HepG2 (cell line): ENCODE results near the gene PA2G4. TPM values are rescaled to one million over a fixed set of nuclear protein-coding genes. Genes with fewer than 3 reads are reported as not detected.
A peak's percentile ranks its signal among the peaks of the same experiment; 100 is the strongest.

Source experiments
- ARID2 ChIP-seq: sonication (generic); formaldehyde crosslinking; IDR thresholded peaks from 2 replicates; pipeline ENCODE4 v1.8.1; 2022; ENCODE audit warnings: mild to moderate bottlenecking, missing genetic modification reagents, borderline replicate concordance
- FOXC1 ChIP-seq: sonication (generic); formaldehyde crosslinking; IDR thresholded peaks from 2 replicates; pipeline ENCODE4 v1.8.0; 2022; ENCODE audit warnings: mild to moderate bottlenecking, missing genetic modification reagents, borderline replicate concordance
- GABPB1 ChIP-seq: IDR thresholded peaks from 2 replicates; pipeline ENCODE4 v1.6.1; 2016; ENCODE audit warnings: mild to moderate bottlenecking, missing genetic modification reagents, moderate library complexity, missing compliant biosample characterization
- HIVEP1 ChIP-seq: sonication (generic); formaldehyde crosslinking; IDR thresholded peaks from 2 replicates; pipeline ENCODE4 v1.4.0; 2020; ENCODE audit warnings: mild to moderate bottlenecking, missing genetic modification reagents
- HNRNPUL1 ChIP-seq: fragments of 200-400 bp; formaldehyde crosslinking; IDR thresholded peaks from 2 replicates; pipeline ENCODE4 v1.6.1; 2017; ENCODE audit warnings: low read depth, mild to moderate bottlenecking, low read length, moderate library complexity
- NONO ChIP-seq, 2 experiments: fragments of 450-650 bp in 1 of 2; sonication (generic) in 1 of 2; formaldehyde crosslinking in 1 of 2; IDR thresholded peaks in 1 of 2; conservative IDR thresholded peaks in 1 of 2; 2 replicates each; pipeline versions ENCODE4 v1.6.1 to v1.8.0; 2017 to 2022; ENCODE audit warnings: mild to moderate bottlenecking in 1 of 2, missing genetic modification reagents in 1 of 2, moderate library complexity in 1 of 2
- NR2F2 ChIP-seq: IDR thresholded peaks from 2 replicates; pipeline ENCODE4 v1.6.1; 2012; ENCODE audit warnings: low read depth, inconsistent platforms, borderline replicate concordance
- PHF5A ChIP-seq: IDR thresholded peaks from one replicate; pipeline ENCODE4 v1.6.1; 2018; ENCODE audit warnings: low read depth, missing genetic modification reagents; ENCODE audit not compliant: unreplicated experiment
- PTBP1 ChIP-seq: fragments of 200-400 bp; formaldehyde crosslinking; IDR thresholded peaks from 2 replicates; pipeline ENCODE4 v1.6.1; 2018; ENCODE audit warnings: low read length, low read depth; ENCODE audit not compliant: poor library complexity, severe bottlenecking
- REPIN1 ChIP-seq: sonication (generic); formaldehyde crosslinking; IDR thresholded peaks from 2 replicates; pipeline ENCODE4 v1.8.0; 2022; ENCODE audit warnings: missing genetic modification reagents, low read depth, mild to moderate bottlenecking, borderline replicate concordance
- SIX4 ChIP-seq: sonication (generic); formaldehyde crosslinking; IDR thresholded peaks from 2 replicates; pipeline ENCODE4 v1.4.0; 2020; ENCODE audit warnings: missing genetic modification reagents
- SOX6 ChIP-seq, 2 experiments: fragments of 450-650 bp in 1 of 2; sonication (generic) in 1 of 2; formaldehyde crosslinking in 1 of 2; IDR thresholded peaks; 2 replicates each; pipeline versions ENCODE4 v1.4.0 to v1.6.1; 2017 to 2020; ENCODE audit warnings: antibody characterized with exemption in 1 of 2, mild to moderate bottlenecking in 1 of 2, missing genetic modification reagents in 1 of 2
- TAF15 ChIP-seq: fragments of 200-400 bp; formaldehyde crosslinking; IDR thresholded peaks from one replicate; pipeline ENCODE4 v1.6.1; 2018; ENCODE audit warnings: mild to moderate bottlenecking, low read depth, low read length; ENCODE audit not compliant: poor library complexity, severe bottlenecking
- ZBTB8A ChIP-seq: sonication (generic); formaldehyde crosslinking; IDR thresholded peaks from 2 replicates; pipeline ENCODE4 v1.4.0; 2020; ENCODE audit warnings: mild to moderate bottlenecking, low read depth, missing genetic modification reagents, borderline replicate concordance
- ZFP36L2 ChIP-seq: sonication (generic); formaldehyde crosslinking; IDR thresholded peaks from 2 replicates; pipeline ENCODE4 v1.4.0; 2020; ENCODE audit warnings: missing genetic modification reagents
- ZNF253 ChIP-seq: sonication (generic); formaldehyde crosslinking; IDR thresholded peaks from 2 replicates; pipeline ENCODE4 v1.8.0; 2022; ENCODE audit warnings: mild to moderate bottlenecking, missing genetic modification reagents, borderline replicate concordance
- polyA plus RNA-seq, 8 experiments: library from polyadenylated mRNA; depleted of rRNA in 3 of 8; stranded (reverse) in 7 of 8; unstranded in 1 of 8; fragments of >200 nt; fragmentation: Illumina TruSeq in 4 of 8; extraction: Trizol in 4 of 8; gene quantifications; 2 replicates each; pipeline versions ENCODE4 v1.2.1 to v1.2.3, GENCODE V29; 2011 to 2016; ENCODE audit warnings: low read depth in 4 of 8, missing spikeins in 1 of 8, mixed read lengths in 1 of 8; ENCODE audit not compliant: insufficient read depth in 1 of 8
- total RNA-seq, 5 experiments: library from RNA; depleted of rRNA; stranded (reverse); fragments of >200 nt; fragmentation: Illumina TruSeq; extraction: Trizol; gene quantifications; 2 replicates each; pipeline ENCODE4 v1.2.3, GENCODE V29; 2016; ENCODE audit warnings: low read depth in 1 of 5
- TF ChIP-seq, protein P1 (sequence below): sonication (generic); formaldehyde crosslinking; IDR thresholded peaks from 2 replicates; pipeline ENCODE4 v1.4.0; 2020; ENCODE audit warnings: missing genetic modification reagents
- TF ChIP-seq, protein P2 (sequence below): sonication (generic); formaldehyde crosslinking; IDR thresholded peaks from 2 replicates; pipeline ENCODE4 v1.8.1; 2023; ENCODE audit warnings: mild to moderate bottlenecking, missing genetic modification reagents

PA2G4 gene
- total and polyA plus RNA-seq, 2 of the 13 experiments (the other 11 are each of a cell fraction or from before 2014, with no cell fraction given): 147 to 240 TPM

DNA sequence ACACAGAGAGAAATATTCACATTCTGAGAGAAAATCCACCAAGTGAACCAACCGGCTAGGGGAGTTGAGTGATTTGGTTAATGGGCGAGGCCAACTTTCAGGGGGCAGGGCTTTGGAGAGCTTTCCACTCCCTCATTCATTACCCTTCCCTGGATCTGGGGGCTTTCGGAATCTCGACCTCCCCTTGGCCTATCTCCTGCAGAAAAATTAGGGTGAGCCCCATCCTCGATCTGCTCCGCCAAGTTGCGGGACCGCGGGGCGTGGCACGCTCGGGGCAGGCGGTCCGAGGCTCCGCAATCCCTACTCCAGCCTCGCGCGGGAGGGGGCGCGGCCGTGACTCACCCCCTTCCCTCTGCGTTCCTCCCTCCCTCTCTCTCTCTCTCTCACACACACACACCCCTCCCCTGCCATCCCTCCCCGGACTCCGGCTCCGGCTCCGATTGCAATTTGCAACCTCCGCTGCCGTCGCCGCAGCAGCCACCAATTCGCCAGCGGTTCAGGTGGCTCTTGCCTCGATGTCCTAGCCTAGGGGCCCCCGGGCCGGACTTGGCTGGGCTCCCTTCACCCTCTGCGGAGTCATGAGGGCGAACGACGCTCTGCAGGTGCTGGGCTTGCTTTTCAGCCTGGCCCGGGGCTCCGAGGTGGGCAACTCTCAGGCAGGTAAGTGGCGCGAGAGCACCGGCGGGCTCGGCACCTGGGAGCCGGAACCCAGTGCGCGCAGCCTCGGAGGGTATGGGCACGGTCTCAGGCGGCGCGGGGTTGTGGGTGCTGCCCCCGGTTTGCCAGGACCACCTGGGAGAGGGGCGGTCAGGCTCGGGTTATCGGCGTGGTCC, 24.4 kb upstream of the PA2G4 start, which contains the start of gene ERBB3 (continued):
- TF ChIP-seq, protein P1, sequence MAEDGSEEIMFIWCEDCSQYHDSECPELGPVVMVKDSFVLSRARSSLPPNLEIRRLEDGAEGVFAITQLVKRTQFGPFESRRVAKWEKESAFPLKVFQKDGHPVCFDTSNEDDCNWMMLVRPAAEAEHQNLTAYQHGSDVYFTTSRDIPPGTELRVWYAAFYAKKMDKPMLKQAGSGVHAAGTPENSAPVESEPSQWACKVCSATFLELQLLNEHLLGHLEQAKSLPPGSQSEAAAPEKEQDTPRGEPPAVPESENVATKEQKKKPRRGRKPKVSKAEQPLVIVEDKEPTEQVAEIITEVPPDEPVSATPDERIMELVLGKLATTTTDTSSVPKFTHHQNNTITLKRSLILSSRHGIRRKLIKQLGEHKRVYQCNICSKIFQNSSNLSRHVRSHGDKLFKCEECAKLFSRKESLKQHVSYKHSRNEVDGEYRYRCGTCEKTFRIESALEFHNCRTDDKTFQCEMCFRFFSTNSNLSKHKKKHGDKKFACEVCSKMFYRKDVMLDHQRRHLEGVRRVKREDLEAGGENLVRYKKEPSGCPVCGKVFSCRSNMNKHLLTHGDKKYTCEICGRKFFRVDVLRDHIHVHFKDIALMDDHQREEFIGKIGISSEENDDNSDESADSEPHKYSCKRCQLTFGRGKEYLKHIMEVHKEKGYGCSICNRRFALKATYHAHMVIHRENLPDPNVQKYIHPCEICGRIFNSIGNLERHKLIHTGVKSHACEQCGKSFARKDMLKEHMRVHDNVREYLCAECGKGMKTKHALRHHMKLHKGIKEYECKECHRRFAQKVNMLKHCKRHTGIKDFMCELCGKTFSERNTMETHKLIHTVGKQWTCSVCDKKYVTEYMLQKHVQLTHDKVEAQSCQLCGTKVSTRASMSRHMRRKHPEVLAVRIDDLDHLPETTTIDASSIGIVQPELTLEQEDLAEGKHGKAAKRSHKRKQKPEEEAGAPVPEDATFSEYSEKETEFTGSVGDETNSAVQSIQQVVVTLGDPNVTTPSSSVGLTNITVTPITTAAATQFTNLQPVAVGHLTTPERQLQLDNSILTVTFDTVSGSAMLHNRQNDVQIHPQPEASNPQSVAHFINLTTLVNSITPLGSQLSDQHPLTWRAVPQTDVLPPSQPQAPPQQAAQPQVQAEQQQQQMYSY (CRISPR knock-in tag): peak; percentile 79
- peak; percentile 72 for TF ChIP-seq GABPB1
- 0 out of 2 replicates have a peak, but pooled peaks have one; percentile 34 for TF ChIP-seq ZNF253 (CRISPR knock-in tag)
- TF ChIP-seq SIX4: peak; percentile 59; the same call in 1 of the 2 replicates
- TF ChIP-seq NONO (IDR thresholded peaks at IDR 0.05): no peak
- TF ChIP-seq NONO (CRISPR knock-in tag; conservative IDR thresholded peaks at IDR 0.05): peak; percentile 79
- TF ChIP-seq PHF5A: no peak
- no peak for TF ChIP-seq ZFP36L2
- TF ChIP-seq, protein P2, sequence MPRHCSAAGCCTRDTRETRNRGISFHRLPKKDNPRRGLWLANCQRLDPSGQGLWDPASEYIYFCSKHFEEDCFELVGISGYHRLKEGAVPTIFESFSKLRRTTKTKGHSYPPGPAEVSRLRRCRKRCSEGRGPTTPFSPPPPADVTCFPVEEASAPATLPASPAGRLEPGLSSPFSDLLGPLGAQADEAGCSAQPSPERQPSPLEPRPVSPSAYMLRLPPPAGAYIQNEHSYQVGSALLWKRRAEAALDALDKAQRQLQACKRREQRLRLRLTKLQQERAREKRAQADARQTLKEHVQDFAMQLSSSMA: 0 out of 2 replicates have a peak, but pooled peaks have one; percentile 15
- TF ChIP-seq REPIN1 (CRISPR knock-in tag): peak; percentile 64; the same call in 1 of the 2 replicates
- TF ChIP-seq HNRNPUL1: no peak
- no peak for TF ChIP-seq FOXC1 (CRISPR knock-in tag)
- no peak for TF ChIP-seq ZBTB8A (CRISPR knock-in tag)
- no peak for TF ChIP-seq PTBP1
- TF ChIP-seq HIVEP1 (CRISPR knock-in tag): no peak
- TF ChIP-seq TAF15: no peak
- peak; percentile 65; the same call in 1 of the 2 replicates for TF ChIP-seq ARID2 (CRISPR knock-in tag)
- no peak for TF ChIP-seq SOX6 (IDR thresholded peaks at IDR 0.05)
- peak; percentile 33; the same call in 1 of the 2 replicates for TF ChIP-seq SOX6 (CRISPR knock-in tag; IDR thresholded peaks at IDR 0.05)
- TF ChIP-seq NR2F2: no peak; the same call in 1 of the 2 replicates
